GOT3 (cell line): ENCODE measurements around the gene CLDN4.
"Not testable (repeated sequence)": the region's sequence is repeated elsewhere in the genome, so short reads cannot be mapped to it uniquely, and the experiment has no call there.

Source experiments
- DNase-seq: peaks from one replicate; lab custom pipeline; 2025; ENCODE audit warnings: mixed read lengths; lab: John Stamatoyannopoulos, UW

Gene CLDN4

DNA sequence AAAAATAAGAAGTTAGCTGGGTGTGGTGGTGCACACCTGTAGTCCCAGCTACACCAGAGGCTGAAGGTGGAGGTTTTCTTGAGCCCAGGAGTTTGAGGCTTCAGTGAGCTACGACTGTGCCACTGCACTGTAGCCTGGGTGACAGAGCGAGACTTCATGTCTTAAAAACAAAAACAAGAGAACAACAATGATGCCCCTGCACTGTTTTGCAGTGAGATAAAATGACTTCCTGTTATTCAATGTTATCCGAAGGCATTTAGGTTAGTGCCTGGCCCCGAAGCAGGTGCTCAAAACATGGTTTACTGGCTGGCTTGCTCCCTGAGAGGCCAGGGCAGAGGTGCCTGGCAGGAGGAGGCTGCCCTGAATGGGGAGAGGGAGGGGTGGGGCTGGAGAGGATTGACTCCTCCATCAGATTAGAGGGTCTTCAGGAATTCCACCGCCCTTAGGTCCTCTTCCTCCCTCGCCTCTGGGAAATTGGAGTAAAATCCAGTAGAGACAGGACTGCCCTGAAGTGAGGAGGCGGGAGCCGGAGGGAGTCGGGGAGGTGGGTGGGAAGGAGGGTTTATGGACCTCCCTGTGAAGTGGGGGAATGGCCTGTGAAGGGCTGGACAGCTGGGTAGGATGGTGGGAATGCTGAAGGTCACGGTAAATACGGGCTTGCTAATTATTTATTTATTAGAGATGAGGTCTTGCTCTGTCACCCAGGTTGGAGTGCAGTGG, 6.8 kb upstream of the CLDN4 start:
- no peak for DNase-seq

DNA sequence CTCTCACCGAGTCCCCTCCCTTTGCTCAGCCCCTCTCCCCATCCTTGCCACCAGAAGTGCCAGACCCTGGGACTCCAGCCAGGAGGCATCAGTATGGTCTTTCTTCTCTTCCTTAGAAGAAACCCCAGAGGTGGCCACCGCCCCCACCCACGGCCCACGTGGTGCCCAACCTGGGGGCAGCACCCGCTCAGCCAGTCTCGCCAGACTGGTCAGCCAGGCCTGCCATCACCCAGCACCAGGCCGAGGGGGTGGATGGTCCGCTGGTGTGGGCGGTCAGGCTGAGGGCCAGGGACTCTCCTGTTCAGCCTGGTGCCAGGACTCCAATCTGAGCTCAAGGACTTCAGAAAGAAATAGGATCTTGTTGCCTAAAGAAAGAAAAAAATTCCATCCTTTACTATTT, 5.8 kb upstream of the CLDN4 start:
- no peak for DNase-seq

DNA sequence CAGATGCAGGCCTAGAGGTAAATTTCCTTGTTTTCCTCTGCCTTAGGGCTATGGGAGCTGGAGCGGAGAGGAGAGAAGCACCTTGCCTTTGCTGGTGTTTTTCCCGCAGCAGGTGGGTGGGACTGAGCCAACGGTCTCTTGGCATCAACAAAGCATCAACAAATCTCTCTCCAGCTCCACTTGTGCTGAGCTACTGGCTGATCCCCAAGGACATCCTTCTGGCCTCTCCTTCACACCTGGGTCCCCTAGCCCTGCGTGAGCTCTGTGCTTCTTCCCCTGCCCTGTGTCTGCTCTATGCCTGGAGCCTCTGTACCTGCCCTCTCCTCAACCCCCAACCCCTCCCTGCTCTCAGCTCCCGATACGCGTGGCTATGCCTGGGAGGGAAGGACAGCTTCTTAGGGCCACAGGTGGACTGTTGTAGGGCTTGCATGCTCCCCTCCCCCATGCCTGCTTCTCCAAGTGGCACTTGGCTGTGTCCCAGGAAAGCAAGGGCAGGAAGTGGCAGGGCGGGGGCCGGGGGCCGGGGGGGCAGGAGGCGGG, 3.2 kb upstream of the CLDN4 start:
- no peak for DNase-seq

DNA sequence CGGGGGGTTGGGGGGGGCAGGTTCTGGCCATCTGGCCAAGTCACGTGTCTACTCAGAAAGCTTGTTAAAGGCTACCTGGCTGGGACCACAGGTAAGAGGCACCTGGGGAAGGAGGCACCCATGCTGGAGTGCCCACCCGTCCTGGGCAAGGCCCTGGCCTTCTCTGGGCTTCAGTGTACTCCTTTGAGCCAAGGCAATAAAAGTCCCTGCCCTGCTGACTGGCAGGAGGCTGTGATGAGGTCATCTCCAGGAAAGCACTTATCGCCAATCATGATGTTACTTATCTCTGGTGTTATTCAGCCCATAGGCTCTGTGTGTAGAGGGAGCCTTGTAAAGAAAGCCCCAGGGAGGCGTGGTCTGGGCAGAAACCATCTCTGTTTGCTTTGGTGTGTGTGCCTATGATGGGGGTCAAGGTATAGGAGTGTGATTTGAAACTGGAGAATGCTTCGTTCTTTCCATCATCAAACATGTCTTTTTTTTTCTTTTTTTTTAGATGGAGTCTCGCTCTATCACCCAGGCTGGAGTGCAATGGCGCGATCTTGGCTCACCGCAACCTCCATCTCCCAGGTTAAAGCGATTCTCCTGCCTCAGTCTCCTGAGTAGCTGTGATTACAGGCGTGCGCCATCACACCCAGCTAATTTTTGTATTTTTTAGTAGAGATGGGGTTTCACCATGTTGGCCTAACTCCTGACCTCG, 2.5 kb upstream of the CLDN4 start:
- no peak for DNase-seq

DNA sequence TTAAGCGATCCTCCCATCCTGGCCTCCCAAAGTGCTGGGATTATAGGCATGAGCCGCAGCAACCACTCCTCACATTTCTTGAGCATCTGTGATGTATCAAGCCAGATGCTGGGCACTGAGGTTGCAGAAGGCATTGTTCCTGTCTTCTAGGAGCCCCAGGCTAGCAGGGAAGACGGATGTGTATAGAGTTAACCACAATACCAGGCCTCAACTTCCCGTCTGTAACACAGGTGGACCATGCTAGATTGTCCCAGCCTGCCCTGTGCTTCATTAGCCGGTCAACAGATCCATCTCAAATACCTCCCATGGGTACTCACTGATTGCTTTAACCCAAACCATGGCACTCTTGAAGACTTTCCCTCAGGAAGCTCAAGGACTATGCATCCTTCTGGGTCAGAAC, 1.8 kb upstream of the CLDN4 start:
- DNase-seq: no peak

DNA sequence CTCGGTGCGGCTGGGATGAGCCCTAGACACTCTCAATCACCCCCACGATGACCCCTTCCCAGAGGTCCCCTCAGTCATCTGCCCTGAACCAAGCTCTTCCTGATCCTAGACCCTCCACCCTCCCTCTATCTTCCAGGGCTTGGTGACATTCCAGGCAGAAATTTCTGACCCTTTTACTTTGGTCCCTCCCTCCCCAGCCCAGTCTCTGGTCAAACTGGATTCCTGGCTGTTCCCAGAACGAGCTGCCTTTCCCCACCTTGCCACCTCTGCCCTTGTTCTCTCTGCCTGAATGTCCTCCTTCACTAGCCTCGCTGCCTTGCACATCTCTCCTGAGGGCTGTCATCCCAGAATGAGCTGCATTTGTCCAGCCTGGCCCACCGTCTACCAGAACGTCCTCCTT, 1.3 kb upstream of the CLDN4 start:
- DNase-seq: no peak

DNA sequence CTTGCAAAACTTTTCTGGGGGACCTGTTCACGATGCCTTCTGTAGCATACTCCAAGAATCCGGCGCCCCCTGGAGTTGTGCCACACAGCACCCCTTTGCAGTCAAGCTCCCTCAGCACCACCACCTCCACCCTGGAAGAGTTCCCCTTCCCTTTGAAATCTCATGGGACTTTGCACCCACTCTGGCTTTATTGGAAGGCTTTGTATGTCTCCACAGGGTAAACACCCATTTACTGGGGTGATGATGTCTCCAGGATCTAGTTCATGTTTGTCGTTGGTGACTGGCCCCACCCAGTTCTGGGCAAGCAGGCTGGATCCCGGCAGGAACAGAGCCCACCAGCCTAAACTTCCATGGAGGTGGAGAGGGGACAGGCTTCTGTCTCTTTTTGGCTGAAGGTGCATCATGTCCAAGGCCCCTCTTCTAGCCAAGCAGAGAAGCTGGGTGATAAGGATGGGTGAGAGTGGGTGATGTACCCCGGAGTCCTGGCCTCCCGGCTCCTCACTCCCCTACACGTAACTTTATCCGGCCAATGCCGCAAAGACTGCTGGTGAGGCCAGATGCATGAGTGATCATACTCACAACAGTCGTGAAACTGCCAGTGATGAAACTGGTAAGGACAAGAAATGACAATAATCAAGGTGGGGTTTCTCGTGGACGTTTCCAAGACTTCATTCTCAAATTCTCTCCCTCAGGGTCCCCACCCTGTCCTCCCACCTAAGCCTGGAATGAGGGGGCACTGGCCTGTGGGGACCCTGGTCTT, 695 bp upstream of the CLDN4 start:
- no peak for DNase-seq

DNA sequence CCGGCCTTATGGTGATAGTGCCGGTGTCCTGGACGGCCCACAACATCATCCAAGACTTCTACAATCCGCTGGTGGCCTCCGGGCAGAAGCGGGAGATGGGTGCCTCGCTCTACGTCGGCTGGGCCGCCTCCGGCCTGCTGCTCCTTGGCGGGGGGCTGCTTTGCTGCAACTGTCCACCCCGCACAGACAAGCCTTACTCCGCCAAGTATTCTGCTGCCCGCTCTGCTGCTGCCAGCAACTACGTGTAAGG, 713 bp downstream of the CLDN4 start:
- no peak for DNase-seq

DNA sequence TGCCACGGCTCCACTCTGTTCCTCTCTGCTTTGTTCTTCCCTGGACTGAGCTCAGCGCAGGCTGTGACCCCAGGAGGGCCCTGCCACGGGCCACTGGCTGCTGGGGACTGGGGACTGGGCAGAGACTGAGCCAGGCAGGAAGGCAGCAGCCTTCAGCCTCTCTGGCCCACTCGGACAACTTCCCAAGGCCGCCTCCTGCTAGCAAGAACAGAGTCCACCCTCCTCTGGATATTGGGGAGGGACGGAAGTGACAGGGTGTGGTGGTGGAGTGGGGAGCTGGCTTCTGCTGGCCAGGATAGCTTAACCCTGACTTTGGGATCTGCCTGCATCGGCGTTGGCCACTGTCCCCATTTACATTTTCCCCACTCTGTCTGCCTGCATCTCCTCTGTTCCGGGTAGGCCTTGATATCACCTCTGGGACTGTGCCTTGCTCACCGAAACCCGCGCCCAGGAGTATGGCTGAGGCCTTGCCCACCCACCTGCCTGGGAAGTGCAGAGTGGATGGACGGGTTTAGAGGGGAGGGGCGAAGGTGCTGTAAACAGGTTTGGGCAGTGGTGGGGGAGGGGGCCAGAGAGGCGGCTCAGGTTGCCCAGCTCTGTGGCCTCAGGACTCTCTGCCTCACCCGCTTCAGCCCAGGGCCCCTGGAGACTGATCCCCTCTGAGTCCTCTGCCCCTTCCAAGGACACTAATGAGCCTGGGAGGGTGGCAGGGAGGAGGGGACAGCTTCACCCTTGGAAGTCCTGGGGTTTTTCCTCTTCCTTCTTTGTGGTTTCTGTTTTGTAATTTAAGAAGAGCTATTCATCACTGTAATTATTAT, 1.2 kb downstream of the CLDN4 start:
- DNase-seq: no peak

DNA sequence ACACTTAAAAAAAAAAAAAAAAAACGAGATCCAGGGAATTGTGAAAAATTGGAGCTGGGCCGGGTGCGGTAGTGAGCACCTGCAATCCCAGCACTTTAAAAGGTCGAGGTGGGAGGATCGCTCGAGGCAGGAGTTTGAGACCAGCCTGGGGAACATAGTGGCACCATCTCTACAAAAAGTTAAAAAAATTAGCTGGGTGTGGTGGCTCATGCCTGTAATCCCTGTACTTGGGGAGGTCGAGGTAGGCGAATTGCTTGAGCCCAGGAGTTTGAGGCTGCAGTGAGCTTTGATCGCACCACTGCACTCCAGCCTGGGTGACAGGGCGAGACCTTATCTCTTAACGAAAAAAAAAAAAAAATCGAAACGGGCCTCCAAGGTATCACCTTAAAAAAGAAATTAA, 2.0 kb downstream of the CLDN4 start:
- DNase-seq: no peak

DNA sequence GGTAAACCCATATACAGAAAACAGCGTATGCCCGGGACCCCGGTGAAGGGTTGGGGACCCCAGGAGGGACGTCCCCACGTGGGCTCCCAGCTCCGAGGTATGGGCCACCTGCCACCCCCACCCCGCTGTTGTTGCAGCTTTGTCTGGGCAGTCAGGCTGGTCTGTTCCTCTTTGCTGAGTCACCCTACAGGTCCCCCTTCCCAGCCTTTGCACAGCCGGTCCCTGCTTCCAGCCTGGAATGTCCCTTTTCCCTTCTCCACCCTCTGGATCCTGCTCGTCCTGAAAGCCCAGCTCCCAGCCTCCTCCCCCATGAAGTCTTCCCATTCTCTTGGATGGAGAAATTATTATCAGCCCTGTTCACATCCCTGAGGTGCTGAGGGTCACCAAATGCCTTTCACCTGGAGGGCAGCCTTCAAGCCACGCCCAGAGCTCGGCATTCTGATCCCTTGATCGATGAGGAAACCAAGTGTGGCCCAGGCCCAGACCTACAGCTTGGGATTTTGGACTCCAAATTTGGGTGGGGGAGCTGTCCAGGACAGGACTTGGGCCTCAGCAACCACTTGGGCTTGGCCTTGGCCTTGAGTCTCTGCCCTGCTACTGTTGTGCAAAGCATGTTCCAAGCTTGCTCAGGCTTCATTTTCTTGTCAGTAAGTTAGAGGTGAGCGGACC, 2.6 kb downstream of the CLDN4 start:
- DNase-seq: no peak

DNA sequence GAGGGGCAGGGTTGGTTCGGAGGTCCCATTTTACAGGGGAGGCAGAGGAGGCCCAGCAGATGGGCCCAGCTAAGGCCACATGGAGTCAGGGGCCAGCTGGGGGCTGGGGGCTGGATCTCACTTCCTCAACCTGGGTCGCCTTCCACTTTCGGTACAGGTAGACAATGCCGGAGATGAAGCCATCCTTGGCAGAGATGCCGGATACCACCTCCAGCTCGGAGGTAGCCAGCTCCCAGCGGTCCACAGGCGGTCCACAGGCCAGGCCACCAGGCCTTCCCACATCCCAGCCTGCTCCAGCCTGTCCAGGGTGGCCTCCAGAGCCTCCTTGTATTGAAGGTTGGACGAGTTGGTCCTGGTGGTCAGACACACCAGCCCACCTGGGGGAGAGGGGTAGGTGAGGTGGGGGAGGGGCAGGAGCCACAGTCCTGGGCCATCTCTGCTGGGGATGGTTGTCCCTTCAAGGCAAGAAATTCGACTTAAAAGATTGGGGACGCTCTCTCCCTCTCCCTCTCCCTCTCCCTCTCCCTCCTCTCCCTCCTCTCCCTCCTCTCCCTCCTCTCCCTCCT, 3.9 kb downstream of the CLDN4 start:
- DNase-seq: no peak

DNA sequence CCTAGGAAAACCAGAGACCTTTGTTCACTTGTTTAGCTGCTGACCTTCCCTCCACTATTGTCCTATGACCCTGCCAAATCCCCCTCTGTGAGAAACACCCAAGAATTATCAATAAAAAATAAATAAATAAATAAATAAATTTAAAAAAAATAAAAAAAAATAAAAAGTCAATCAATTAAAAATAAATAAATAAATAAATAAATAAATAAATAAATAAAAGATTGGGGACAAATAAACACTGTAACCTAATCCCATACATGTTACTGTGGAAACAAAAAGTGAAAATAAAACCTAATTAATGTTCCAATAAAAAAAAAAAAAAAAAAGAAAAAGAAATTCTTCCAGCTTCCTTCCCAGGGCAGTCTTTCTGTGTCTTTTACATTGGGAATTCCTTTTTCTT, 6.4 kb downstream of the CLDN4 start:
- DNase-seq: not testable (repeated sequence)

DNA sequence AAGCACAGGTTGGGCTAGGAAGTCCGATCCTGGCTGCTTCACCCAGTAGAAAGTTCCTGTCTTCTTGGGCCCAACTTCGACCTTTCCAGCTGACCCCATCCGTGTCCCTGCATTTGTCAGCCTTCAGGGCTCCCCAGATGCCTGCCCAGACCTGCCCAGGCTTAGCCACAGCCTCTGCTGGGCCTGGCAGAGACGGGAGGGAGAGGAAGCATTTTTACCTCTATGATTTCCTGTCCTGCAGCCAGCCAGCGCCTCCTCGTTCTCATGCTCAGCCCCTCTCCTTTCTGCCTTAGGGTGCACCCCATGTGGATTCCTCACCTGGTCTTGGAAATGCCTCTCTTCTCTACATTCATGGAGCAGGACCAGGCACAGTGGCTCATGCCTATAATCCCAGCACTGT, 7.8 kb downstream of the CLDN4 start:
- DNase-seq: no peak

DNA sequence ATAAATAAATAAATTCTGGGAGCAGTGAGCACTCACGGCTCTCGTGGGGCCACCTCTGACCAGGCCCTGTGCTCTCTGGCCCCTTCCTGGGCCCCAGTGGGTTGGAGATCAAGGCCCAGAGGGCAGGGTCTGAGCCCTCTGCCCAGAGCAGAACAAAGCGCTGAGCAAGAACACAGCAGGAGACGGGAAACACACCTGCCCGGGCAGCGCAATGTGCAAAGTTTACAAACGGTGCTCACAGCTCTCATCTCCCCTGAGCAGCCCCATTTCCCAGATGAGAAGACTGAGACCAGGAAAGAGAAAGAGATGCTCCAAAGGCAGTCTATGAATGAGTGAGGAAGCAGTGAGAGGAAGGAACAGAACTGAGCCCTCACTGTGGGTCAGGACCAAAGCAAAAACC, 8.5 kb downstream of the CLDN4 start:
- no peak for DNase-seq

DNA sequence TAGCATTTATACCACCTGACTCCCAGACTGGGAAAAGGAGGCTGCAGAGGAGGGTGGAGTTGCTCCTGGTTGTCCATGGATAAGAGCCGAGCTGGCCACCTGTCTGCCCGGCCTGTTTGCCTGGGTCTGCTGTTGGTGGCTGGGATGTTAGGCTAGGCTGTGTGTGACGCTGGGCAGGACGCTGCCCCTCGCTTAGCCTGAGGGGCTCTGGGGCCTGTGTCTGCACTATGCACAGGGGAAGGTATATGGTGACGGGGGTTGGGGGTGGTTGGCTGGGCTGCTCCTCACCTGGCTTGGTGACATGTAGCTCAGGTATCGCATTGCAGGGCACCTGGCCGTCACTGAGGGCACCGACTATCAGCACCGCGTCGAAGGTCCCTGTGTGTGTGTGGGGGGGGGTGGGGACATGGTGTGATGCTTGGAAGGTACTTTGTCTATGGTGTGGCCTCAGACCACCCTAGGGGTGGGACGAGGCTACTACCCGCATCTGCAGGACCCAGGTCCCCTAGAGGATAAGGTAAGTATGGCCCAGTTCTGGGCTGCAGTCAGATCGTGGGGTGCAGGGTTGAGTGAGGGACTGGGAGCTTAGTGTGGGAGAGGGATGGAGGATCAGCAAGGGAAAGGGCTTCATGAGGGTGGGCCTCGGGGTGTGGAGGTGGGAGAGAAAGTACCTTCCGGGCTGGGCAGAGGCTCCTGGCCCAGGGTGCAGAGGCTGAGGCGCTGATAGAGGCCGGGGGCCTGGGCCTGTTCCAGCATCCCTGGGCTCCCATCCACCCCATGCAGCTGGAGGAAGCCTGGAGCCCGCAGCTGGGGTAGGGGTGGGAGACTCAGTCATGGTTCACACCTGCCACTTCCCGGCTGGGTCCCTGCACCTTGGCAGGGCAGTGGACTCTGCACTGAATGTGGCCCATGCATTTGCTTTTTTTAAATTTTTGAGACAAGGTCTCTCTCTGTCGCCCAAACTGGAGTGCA, 9.2 kb downstream of the CLDN4 start:
- no peak for DNase-seq

DNA sequence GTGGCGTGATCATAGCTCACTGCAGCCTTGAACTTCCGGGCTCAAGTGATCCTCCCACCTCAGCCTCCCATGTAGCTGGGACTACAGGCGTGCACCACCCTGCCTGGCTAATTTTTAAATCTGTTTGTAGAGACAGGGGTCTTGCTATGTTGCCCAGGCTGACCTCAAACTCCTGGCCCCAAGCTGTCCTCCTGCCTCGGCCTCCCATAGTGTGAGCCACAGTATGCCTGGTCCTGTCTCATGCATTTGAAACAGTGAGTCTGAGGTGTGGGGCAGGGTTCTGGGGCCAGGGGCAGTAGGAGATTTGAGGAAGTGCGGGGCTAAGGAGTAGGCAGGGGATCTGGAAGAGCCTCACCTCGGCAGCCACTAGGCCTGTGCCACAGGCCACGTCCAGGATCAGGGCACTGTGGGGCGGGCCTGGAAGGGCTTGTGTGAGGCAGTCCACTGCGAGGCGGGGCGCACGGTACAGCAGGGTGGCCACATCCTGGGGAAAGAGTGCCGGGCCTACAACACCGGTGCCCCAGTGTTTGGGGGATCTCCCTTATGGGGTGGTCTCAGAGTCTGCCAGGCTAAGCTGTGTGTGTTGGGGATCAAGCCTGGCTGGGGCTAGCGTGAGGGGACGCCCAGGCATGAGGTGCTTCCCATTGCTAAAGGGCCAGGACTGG, 10.1 kb downstream of the CLDN4 start:
- DNase-seq: no peak

DNA sequence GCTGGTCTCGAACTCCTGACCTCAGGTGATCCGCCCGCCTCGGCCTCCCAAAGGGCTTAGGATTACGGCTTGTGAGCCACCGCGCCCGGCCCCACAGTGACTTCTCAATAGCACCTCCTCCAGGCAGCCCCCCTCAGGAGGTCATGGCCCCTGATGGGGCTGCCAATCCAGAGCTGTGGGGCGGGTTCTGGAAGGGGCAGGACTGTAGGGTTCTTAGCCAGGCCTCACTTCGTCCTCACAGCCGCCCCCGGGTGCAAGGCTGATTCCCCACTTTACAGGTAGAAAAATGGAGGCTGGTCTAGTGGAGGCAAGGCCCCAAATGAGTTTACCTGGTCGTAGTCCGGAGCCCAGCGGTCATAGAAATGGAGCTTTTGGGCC, 10.9 kb downstream of the CLDN4 start:
- DNase-seq: no peak

DNA sequence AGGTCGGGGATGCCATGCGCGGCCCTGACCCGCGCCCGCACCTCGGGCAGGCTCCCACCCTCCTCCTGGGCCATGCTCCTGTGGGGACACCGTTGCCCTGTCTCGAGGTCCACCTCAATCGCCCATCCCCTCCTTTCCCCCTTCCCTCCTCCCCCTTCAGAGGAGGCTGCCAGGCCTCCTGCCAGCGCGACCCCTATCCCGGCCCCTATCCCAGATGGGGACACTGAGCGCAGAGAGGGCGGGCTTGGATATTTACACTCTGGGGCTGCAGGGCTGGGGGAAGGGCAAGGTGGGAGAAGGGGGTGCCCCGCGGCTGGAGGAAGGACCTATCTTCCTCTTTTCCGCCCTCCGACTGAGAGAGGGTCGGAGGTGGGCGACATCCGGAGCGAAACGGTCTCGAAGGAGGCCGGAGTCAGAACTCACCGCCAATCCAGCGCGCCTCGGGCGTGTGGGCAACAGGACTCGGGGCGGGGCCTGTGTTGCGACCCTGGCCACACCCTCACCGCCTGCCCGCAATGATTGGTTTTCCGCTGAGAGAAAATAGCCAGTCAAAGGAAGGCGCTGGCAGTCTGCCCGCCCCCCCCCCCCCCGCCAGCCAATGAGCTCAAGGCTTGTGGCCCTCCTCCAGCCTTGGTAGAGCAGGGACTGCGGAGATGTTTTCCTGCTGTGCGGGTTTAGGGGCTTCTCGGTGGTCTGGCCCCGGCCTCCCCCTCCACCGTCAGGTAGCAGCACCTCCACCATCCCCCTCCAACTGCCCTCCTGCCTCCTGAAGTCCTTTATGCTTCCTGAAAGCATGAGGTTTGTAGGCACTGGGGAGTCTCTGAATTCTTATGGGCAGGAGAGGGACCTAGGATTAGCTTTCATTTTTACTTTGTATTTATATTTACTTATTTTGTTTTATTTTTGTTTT, 11.5 kb downstream of the CLDN4 start, which contains the start of gene METTL27:
Gene METTL27, minus strand, starts transcription at position 450 of the 910 bp plus-strand sequence. Its CDS starts 376 bp downstream, at position 74.
- DNase-seq: peak; percentile 72
